Measurements from ENCODE around the gene TRIM39. TPM values are rescaled to one million over a fixed set of nuclear protein-coding genes. Genes with fewer than 3 reads are reported as not detected.
"Not testable (repeated sequence)": the region's sequence is repeated elsewhere in the genome, so short reads cannot be mapped to it uniquely, and the experiment has no call there.

The TRIM39 gene
- total and polyA plus RNA-seq, 2 experiments from 2014 or later = 9.6 to 9.7 TPM

DNA sequence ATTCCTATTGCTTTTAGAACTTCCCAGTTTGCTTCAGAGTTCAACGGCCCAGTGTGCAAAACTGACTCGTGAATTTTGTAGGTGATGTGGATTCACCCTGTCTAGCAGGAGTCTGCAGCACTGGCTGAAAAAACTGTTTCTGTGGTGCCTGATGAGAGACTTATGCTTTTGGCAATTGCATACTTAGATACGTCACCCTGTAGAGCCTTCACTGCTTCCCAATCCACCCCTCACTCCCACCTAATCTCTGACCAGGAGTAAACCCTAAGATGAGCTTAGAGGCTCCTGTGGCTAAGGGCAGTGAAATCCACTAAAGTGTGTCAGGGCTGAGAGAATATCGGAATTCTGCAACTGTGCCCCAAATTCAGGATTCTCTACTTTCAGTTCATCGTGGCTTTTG, 32.5 kb downstream of the TRIM39 start:
- Histone ChIP-seq H3K27me3 (replicated peaks; ENCODE audit: insufficient read depth) (peaks cover 64% of the 10 kb centered on the region), H4K20me1 (ENCODE audit: insufficient read depth) (no peaks in the 10 kb centered on the region), H3K9me3 (ENCODE audit: low read depth) (no peaks in the 10 kb centered on the region), H3K27ac (no peak overlapping the region), H3K4me3 (no peak overlapping the region), H3K9me2 (ENCODE audit: insufficient read depth) (no peaks in the 10 kb centered on the region), H3K36me3 (ENCODE audit: low read depth) (no peaks in the 10 kb centered on the region), H3K9ac (no peak overlapping the region), H3F3A (ENCODE audit: insufficient read depth) (no peaks in the 10 kb centered on the region), H2AFZ (no peak overlapping the region), H3K4me2 (ENCODE audit: unreplicated experiment) (no peak overlapping the region), H3K79me2 (ENCODE audit: insufficient read depth) (no peaks in the 10 kb centered on the region), H3K4me1 (ENCODE audit: insufficient read depth) (no peaks in the 10 kb centered on the region)
- in situ Hi-C loops (cut with MboI) = no loop called here
- DNase-seq = no peak
- WGBS, 2 experiments (ENCODE audit: low coverage in 1 of 2, low lambda C conversion rate in 2 of 2, missing lambda C conversion rate in 2 of 2) = 60 to 65% methylated on average over 5 of the region's 5 CpGs
- no peak for TF ChIP-seq EZH2 (IDR thresholded peaks at IDR 0.05; ENCODE audit: insufficient read depth, poor library complexity, severe bottlenecking)
- no peak for TF ChIP-seq EZH2phosphoT487 (IDR thresholded peaks at IDR 0.05; ENCODE audit: insufficient read depth, low read depth)

DNA sequence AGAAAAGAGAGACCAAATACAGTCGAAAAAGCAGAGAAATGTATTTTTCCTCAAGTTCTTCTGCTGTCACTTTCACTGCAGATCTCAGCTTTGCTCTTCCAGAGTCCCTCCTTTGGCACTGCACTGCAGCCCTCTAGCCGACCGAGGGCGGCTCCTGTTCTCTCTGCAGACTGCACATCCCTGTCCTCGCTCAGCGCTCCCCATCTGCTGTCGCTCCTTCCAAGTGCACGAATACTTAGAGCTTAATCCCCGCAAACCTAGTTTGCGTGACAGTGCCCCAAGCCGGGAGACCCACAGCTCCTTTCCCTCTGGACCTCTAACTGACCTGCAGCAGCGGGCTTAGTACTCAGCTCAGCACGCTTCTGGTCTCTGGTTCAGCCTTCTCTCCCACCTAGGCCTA, 33.4 kb downstream of the TRIM39 start:
- peak; percentile 9 for DNase-seq
- H3K27me3 ChIP-seq (replicated peaks; ENCODE audit: insufficient read depth) = peaks cover 73% of the 10 kb centered on the region
- H3K4me1 ChIP-seq (ENCODE audit: insufficient read depth) = no peaks in the 10 kb centered on the region
- H3K9ac ChIP-seq = no peak overlapping the region
- in situ Hi-C loops (cut with MboI) = no loop called here
- H3K36me3 ChIP-seq (ENCODE audit: low read depth) = no peaks in the 10 kb centered on the region
- no peak overlapping the region for H2AFZ ChIP-seq
- no peak for TF ChIP-seq EZH2phosphoT487 (IDR thresholded peaks at IDR 0.05; ENCODE audit: insufficient read depth, low read depth)
- TF ChIP-seq EZH2 (IDR thresholded peaks at IDR 0.05; ENCODE audit: insufficient read depth, poor library complexity, severe bottlenecking) = no peak
- H4K20me1 ChIP-seq (ENCODE audit: insufficient read depth) = no peaks in the 10 kb centered on the region
- no peak overlapping the region for H3K4me2 ChIP-seq (ENCODE audit: unreplicated experiment)
- H3K79me2 ChIP-seq (ENCODE audit: insufficient read depth) = no peaks in the 10 kb centered on the region
- no peaks in the 10 kb centered on the region for H3K9me2 ChIP-seq (ENCODE audit: insufficient read depth)
- H3K4me3 ChIP-seq = no peak overlapping the region
- H3K27ac ChIP-seq = no peak overlapping the region
- 42 to 52% methylated on average over 13 of the region's 13 CpGs for WGBS, 2 experiments (ENCODE audit: low coverage in 1 of 2, low lambda C conversion rate in 2 of 2, missing lambda C conversion rate in 2 of 2)
- H3F3A ChIP-seq (ENCODE audit: insufficient read depth) = no peaks in the 10 kb centered on the region
- no peaks in the 10 kb centered on the region for H3K9me3 ChIP-seq (ENCODE audit: low read depth)

DNA sequence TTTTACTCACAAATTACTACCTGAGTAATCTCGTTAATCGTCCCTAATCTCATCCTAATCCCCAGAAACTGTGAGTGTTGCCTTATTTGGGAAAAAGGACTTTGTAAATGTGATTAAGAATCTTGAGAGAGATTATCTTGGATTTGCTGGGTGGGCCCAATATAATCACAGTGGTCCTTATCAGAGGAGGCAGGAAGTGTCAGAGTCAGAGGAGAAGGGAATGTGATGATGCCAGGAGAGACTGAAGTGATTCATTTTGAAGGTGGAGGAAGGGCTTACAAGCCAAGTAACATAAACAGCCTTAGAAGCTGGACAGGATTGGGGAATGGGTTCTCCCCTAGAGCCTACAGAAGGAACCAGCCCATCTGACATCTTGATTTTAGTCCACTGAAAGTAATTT, 34.9 kb downstream of the TRIM39 start:
- in situ Hi-C loops (cut with MboI) = no loop called here
- Histone ChIP-seq H3K9me2 (ENCODE audit: insufficient read depth) (no peaks in the 10 kb centered on the region), H3K79me2 (ENCODE audit: insufficient read depth) (no peaks in the 10 kb centered on the region), H3K4me2 (ENCODE audit: unreplicated experiment) (no peak overlapping the region), H3F3A (ENCODE audit: insufficient read depth) (no peaks in the 10 kb centered on the region), H3K27me3 (replicated peaks; ENCODE audit: insufficient read depth) (peaks cover 87% of the 10 kb centered on the region), H3K9ac (no peak overlapping the region), H4K20me1 (ENCODE audit: insufficient read depth) (no peaks in the 10 kb centered on the region), H2AFZ (no peak overlapping the region), H3K4me1 (ENCODE audit: insufficient read depth) (no peaks in the 10 kb centered on the region), H3K9me3 (ENCODE audit: low read depth) (no peaks in the 10 kb centered on the region), H3K27ac (no peak overlapping the region), H3K4me3 (no peak overlapping the region), H3K36me3 (ENCODE audit: low read depth) (no peaks in the 10 kb centered on the region)
- DNase-seq = no peak
- TF ChIP-seq EZH2 (IDR thresholded peaks at IDR 0.05; ENCODE audit: insufficient read depth, poor library complexity, severe bottlenecking) (no peak), EZH2phosphoT487 (IDR thresholded peaks at IDR 0.05; ENCODE audit: insufficient read depth, low read depth) (no peak)
- WGBS, 2 experiments (ENCODE audit: low coverage in 1 of 2, low lambda C conversion rate in 2 of 2, missing lambda C conversion rate in 2 of 2) = 88 to 93% methylated on average over 2 of the region's 2 CpGs

DNA sequence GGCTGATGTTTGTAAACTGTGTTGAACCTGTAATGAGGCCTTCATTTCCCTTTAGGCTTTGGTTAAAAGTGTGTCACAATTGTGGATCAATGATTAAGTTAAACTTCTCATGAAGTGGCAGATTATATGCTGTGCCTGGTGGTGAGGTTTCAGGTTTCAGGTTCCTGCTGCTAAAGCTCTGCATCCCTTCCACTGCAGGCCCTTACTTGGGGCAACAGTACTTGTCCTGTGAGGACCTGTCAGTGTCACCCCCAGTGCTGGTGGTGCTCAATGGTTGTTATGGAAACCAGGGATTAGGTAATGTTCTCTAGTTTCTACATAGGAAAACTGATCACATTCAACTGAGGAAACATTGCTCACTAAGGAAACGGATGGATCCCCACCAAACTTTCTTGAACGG, 36.7 kb downstream of the TRIM39 start:
- Histone ChIP-seq H4K20me1 (ENCODE audit: insufficient read depth) (no peaks in the 10 kb centered on the region), H3K4me3 (no peak overlapping the region), H3K9ac (no peak overlapping the region), H3K4me2 (ENCODE audit: unreplicated experiment) (no peak overlapping the region), H3K27ac (no peak overlapping the region), H3K27me3 (replicated peaks; ENCODE audit: insufficient read depth) (peaks cover 86% of the 10 kb centered on the region), H3K4me1 (ENCODE audit: insufficient read depth) (no peaks in the 10 kb centered on the region), H2AFZ (no peak overlapping the region), H3F3A (ENCODE audit: insufficient read depth) (no peaks in the 10 kb centered on the region), H3K79me2 (ENCODE audit: insufficient read depth) (no peaks in the 10 kb centered on the region), H3K36me3 (ENCODE audit: low read depth) (no peaks in the 10 kb centered on the region), H3K9me2 (ENCODE audit: insufficient read depth) (no peaks in the 10 kb centered on the region), H3K9me3 (ENCODE audit: low read depth) (no peaks in the 10 kb centered on the region)
- DNase-seq = no peak
- WGBS, 2 experiments (ENCODE audit: low coverage in 1 of 2, low lambda C conversion rate in 2 of 2, missing lambda C conversion rate in 2 of 2) = 54 to 69% methylated on average over 2 of the region's 2 CpGs
- TF ChIP-seq EZH2phosphoT487 (IDR thresholded peaks at IDR 0.05; ENCODE audit: insufficient read depth, low read depth) = no peak
- TF ChIP-seq EZH2 (IDR thresholded peaks at IDR 0.05; ENCODE audit: insufficient read depth, poor library complexity, severe bottlenecking) = no peak
- in situ Hi-C loops (cut with MboI) = no loop called here

DNA sequence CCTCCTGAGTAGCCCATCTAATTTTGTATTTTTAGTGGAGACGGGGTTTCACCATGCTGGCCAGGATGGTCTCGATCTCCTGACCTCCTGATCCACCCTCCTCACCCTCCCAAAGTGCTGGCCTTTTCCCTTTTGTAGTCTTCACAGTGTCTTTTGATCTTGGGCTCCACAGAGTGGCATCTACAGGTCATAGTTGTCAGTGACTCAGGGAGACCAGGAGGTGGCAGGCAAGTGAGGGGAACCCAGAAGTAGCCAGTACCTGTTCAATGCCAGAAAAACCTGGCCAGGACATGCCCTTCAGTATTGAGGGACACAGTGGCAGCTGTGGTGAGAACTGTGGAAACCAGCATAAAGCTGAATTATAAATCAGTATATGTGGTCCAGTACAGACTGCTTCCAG, 37.9 kb downstream of the TRIM39 start:
- DNase-seq = no peak
- in situ Hi-C loops (cut with MboI) = no loop called here
- H3K27ac ChIP-seq = no peak overlapping the region
- H4K20me1 ChIP-seq (ENCODE audit: insufficient read depth) = no peaks in the 10 kb centered on the region
- H3K9ac ChIP-seq = no peak overlapping the region
- H3K4me1 ChIP-seq (ENCODE audit: insufficient read depth) = no peaks in the 10 kb centered on the region
- H3K9me2 ChIP-seq (ENCODE audit: insufficient read depth) = no peaks in the 10 kb centered on the region
- H2AFZ ChIP-seq = no peak overlapping the region
- no peak overlapping the region for H3K4me2 ChIP-seq (ENCODE audit: unreplicated experiment)
- TF ChIP-seq EZH2phosphoT487 (IDR thresholded peaks at IDR 0.05; ENCODE audit: insufficient read depth, low read depth) (no peak), EZH2 (IDR thresholded peaks at IDR 0.05; ENCODE audit: insufficient read depth, poor library complexity, severe bottlenecking) (no peak)
- 27 to 31% methylated on average over 2 of the region's 2 CpGs for WGBS, 2 experiments (ENCODE audit: low coverage in 1 of 2, low lambda C conversion rate in 2 of 2, missing lambda C conversion rate in 2 of 2)
- H3K9me3 ChIP-seq (ENCODE audit: low read depth) = no peaks in the 10 kb centered on the region
- H3K4me3 ChIP-seq = no peak overlapping the region
- no peaks in the 10 kb centered on the region for H3K36me3 ChIP-seq (ENCODE audit: low read depth)
- no peaks in the 10 kb centered on the region for H3K79me2 ChIP-seq (ENCODE audit: insufficient read depth)
- no peaks in the 10 kb centered on the region for H3F3A ChIP-seq (ENCODE audit: insufficient read depth)
- peaks cover 82% of the 10 kb centered on the region for H3K27me3 ChIP-seq (replicated peaks; ENCODE audit: insufficient read depth)

DNA sequence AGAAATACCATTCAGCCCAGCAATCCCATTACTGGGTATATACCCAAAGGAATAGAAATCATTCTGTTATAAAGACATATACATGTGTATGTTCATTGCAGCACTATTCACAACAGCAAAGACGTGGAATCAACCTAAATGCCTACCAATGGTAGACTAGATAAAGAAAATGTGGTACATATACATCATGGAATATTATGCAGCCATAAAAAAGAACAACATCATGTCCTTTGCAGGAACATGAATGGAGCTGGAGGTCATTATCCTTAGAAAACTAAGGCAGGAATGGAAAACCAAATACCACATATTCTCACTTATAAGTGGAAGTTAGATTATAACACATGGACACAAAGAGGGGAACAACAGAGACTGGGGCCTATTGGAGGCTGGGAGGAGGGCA, 42.6 kb downstream of the TRIM39 start:
- WGBS, 2 experiments (ENCODE audit: low coverage in 1 of 2, low lambda C conversion rate in 2 of 2, missing lambda C conversion rate in 2 of 2) = 0% methylated on average over 1 of the region's 1 CpG
- H3K4me3 ChIP-seq; H3K36me3 ChIP-seq (ENCODE audit: low read depth); H3K4me2 ChIP-seq (ENCODE audit: unreplicated experiment); H3K9me3 ChIP-seq (ENCODE audit: low read depth); H3K79me2 ChIP-seq (ENCODE audit: insufficient read depth); DNase-seq; in situ Hi-C loops (cut with MboI); H3K4me1 ChIP-seq (ENCODE audit: insufficient read depth); H2AFZ ChIP-seq; H3K9ac ChIP-seq; H3K9me2 ChIP-seq (ENCODE audit: insufficient read depth); H4K20me1 ChIP-seq (ENCODE audit: insufficient read depth); H3F3A ChIP-seq (ENCODE audit: insufficient read depth); H3K27ac ChIP-seq: not testable (repeated sequence)
- H3K27me3 ChIP-seq (replicated peaks; ENCODE audit: insufficient read depth) = peaks cover 56% of the 10 kb centered on the region

Data from GM23248 (cell line).